ENCODE results near the gene NKAIN2.

- TF ChIP-seq, protein P1, sequence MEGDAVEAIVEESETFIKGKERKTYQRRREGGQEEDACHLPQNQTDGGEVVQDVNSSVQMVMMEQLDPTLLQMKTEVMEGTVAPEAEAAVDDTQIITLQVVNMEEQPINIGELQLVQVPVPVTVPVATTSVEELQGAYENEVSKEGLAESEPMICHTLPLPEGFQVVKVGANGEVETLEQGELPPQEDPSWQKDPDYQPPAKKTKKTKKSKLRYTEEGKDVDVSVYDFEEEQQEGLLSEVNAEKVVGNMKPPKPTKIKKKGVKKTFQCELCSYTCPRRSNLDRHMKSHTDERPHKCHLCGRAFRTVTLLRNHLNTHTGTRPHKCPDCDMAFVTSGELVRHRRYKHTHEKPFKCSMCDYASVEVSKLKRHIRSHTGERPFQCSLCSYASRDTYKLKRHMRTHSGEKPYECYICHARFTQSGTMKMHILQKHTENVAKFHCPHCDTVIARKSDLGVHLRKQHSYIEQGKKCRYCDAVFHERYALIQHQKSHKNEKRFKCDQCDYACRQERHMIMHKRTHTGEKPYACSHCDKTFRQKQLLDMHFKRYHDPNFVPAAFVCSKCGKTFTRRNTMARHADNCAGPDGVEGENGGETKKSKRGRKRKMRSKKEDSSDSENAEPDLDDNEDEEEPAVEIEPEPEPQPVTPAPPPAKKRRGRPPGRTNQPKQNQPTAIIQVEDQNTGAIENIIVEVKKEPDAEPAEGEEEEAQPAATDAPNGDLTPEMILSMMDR (IDR thresholded peaks at IDR 0.05; ENCODE audit: low read length): no peak
- TF ChIP-seq EZH2phosphoT487 (IDR thresholded peaks at IDR 0.05; ENCODE audit: low read length): no peak
These were observed 996.0 kb downstream of the NKAIN2 start for GRCh38 chr6:124799638-124800037.
